Smooth muscle cell (in vitro differentiated cells): ENCODE results near the gene NUP62. TPM values are rescaled to one million over a fixed set of nuclear protein-coding genes. Genes with fewer than 3 reads are reported as not detected.

Experiments used
- DNase-seq: peaks from one replicate; lab custom pipeline; 2025; ENCODE audit not compliant: unreplicated experiment; lab: John Stamatoyannopoulos, UW
- H2AFZ ChIP-seq: fragments of 200-600 bp; sonication (generic); 2 replicates; pipeline ENCODE4 v1.6.0; 2016; ENCODE audit warnings: antibody characterized with exemption, low read depth, mild to moderate bottlenecking
- H3F3A ChIP-seq: fragments of 200-600 bp; sonication (generic); 2 replicates; pipeline ENCODE4 v1.6.0; 2017; ENCODE audit warnings: antibody characterized with exemption, low read depth
- H3K27ac ChIP-seq: fragments of 200-600 bp; sonication (generic); 2 replicates; pipeline ENCODE4 v1.5.1; 2016; ENCODE audit warnings: low read depth, mild to moderate bottlenecking
- H3K27me3 ChIP-seq: fragments of 200-600 bp; sonication (generic); 2 replicates; pipeline ENCODE4 v1.6.1; 2016; ENCODE audit warnings: low read depth, mild to moderate bottlenecking
- H3K36me3 ChIP-seq: fragments of 200-600 bp; sonication (generic); 2 replicates; pipeline ENCODE4 v1.5.1; 2016; ENCODE audit warnings: low read depth
- H3K4me1 ChIP-seq: fragments of 200-600 bp; sonication (generic); 2 replicates; pipeline ENCODE4 v1.5.1; 2016; ENCODE audit warnings: low read depth
- H3K4me2 ChIP-seq: fragments of 200-600 bp; sonication (generic); 2 replicates; pipeline ENCODE4 v1.6.0; 2016; ENCODE audit warnings: mild to moderate bottlenecking
- H3K4me3 ChIP-seq: fragments of 200-600 bp; sonication (generic); 2 replicates; pipeline ENCODE4 v1.5.1; 2016; ENCODE audit warnings: mild to moderate bottlenecking
- H3K79me2 ChIP-seq: fragments of 200-600 bp; sonication (generic); 2 replicates; pipeline ENCODE4 v1.6.0; 2016; ENCODE audit warnings: low read depth, mild to moderate bottlenecking
- H3K9ac ChIP-seq: fragments of 200-600 bp; sonication (generic); 2 replicates; pipeline ENCODE4 v1.6.0; 2016; ENCODE audit warnings: low read depth
- H3K9me3 ChIP-seq: fragments of 200-600 bp; sonication (generic); replicated peaks from 2 replicates; pipeline ENCODE4 v1.5.1; 2016; ENCODE audit warnings: low read depth
- H4K20me1 ChIP-seq: fragments of 200-600 bp; sonication (generic); 2 replicates; pipeline ENCODE4 v1.6.0; 2016; ENCODE audit warnings: low read depth
- WGBS: methylation state at CpG from one replicate; pipeline ENCODE4 v1.1.7; 2016; ENCODE audit warnings: low lambda C conversion rate; 5-methylcytosine and 5-hydroxymethylcytosine counted together
- polyA plus RNA-seq: library from polyadenylated mRNA; unstranded; fragments of >200 nt; fragmentation: Nextera tagmentation; extraction: Ambion mirVana; gene quantifications from 2 replicates; pipeline ENCODE4 v1.2.1, GENCODE V29; 2016
- total RNA-seq: library from RNA; depleted of rRNA; stranded (reverse); fragments of >200 nt; gene quantifications from 2 replicates; pipeline ENCODE4 v1.2.3, GENCODE V29; 2014
- TF ChIP-seq, protein P1 (sequence below): fragments of 200-600 bp; sonication (generic); IDR thresholded peaks from 2 replicates; pipeline ENCODE4 v1.5.1; 2017; ENCODE audit warnings: borderline replicate concordance, mild to moderate bottlenecking, antibody characterized with exemption; ENCODE audit not compliant: insufficient read depth, poor library complexity, severe bottlenecking

The NUP62 gene
- total and polyA plus RNA-seq, 2 experiments from 2014 or later, result 24.2 to 29.5 TPM

DNA sequence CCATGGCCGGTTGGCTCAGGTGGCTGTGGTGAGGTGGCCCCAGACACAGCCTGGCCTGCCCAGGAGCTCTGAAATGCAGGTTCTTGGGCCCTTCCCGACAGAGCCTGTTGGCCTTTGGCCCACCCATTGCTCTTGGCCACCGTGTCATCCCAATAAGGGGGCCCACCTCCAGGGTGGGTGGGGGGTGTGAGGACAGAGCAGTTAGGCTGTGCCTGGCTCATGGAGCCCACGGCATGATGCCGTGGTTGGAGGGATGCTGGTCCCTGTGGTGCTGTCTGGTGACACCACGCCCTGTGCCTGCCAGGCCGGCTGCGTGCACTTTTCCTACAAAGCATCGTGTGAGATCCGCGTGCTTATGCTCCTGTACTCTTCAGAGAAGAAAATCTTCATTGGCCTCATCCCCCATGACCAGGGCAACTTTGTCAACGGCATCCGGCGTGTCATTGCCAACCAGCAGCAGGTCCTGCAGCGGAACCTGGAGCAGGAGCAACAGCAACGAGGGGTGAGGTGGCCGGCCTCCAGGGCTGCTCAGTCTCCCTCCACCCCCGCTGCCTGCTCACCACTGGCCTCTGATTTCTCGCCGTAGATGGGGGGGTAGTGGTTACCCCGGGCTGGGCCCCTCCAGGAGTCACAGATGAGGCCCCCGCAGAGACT is 69.5 kb downstream of the NUP62 start:
- Histone ChIP-seq H3K4me2 (no peak overlapping the region), H3K9me3 (no peaks in the 10 kb centered on the region), H3K27ac (peak overlapping the region; percentile 78), H3K27me3 (no peaks in the 10 kb centered on the region), H3K36me3 (no peaks in the 10 kb centered on the region), H3K9ac (no peak overlapping the region), H2AFZ (no peak overlapping the region), H3K4me1 (no peaks in the 10 kb centered on the region), H3K79me2 (peaks cover 19% of the 10 kb centered on the region), H3F3A (peaks cover 33% of the 10 kb centered on the region), H4K20me1 (peaks cover 50% of the 10 kb centered on the region), H3K4me3 (no peak overlapping the region)
- DNase-seq, result no peak
- TF ChIP-seq, protein P1, sequence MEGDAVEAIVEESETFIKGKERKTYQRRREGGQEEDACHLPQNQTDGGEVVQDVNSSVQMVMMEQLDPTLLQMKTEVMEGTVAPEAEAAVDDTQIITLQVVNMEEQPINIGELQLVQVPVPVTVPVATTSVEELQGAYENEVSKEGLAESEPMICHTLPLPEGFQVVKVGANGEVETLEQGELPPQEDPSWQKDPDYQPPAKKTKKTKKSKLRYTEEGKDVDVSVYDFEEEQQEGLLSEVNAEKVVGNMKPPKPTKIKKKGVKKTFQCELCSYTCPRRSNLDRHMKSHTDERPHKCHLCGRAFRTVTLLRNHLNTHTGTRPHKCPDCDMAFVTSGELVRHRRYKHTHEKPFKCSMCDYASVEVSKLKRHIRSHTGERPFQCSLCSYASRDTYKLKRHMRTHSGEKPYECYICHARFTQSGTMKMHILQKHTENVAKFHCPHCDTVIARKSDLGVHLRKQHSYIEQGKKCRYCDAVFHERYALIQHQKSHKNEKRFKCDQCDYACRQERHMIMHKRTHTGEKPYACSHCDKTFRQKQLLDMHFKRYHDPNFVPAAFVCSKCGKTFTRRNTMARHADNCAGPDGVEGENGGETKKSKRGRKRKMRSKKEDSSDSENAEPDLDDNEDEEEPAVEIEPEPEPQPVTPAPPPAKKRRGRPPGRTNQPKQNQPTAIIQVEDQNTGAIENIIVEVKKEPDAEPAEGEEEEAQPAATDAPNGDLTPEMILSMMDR, result no peak
- 88% methylated on average over 22 of the region's 22 CpGs for WGBS

DNA sequence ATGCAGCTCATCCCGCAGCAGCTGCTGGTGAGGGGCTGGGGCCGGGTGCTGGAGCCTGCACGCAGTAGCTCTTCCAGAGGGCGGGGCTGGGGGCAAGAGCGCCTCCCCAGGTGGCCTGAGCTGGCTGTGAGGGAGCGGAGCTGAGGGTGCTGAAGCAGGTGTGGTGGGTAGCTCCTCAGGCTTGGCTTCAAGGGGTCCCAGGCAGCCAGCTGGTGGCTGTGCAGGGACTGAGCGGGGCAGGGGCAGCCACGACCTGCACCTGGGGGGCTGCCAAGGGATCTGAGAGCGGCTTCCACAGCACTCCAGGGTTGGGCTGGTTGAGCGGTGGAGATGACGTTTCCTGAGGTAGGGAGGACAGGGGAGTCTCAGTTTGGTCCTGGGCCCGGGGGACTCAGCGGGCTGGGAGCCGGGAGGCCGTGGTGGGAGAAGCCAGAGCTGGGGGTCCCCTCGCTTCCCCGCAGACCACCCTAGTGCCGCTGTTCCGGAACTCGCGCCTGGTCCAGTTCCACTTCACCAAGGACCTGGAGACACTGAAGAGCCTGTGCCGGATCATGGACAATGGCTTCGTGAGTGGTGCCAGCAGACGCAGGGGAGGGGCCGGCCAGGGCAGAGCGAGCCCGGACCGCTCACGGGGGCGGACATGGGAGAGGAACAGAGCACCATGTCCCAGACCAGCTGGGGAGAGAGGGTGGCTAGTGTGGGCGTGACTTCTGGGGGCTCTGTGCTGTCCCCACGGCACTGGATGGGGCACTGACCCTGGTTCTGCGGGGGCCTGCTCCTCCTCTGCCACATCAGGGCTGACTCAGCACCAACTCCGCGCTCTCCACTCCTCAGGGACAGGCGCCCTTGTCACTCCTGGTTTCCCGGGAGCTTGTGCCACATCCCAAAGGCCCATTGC is 71.0 kb downstream of the NUP62 start:
- Histone ChIP-seq H3F3A (peaks cover 33% of the 10 kb centered on the region), H3K9me3 (no peaks in the 10 kb centered on the region), H3K4me2 (no peak overlapping the region), H3K36me3 (no peaks in the 10 kb centered on the region), H3K4me3 (no peak overlapping the region), H4K20me1 (peaks cover 65% of the 10 kb centered on the region), H3K4me1 (no peaks in the 10 kb centered on the region), H3K9ac (no peak overlapping the region), H3K79me2 (peaks cover 23% of the 10 kb centered on the region), H2AFZ (no peak overlapping the region), H3K27me3 (no peaks in the 10 kb centered on the region), H3K27ac (peak overlapping the region; percentile 78)
- WGBS, result 91% methylated on average over 33 of the region's 37 CpGs
- TF ChIP-seq, protein P1, result no peak
- DNase-seq, result no peak

DNA sequence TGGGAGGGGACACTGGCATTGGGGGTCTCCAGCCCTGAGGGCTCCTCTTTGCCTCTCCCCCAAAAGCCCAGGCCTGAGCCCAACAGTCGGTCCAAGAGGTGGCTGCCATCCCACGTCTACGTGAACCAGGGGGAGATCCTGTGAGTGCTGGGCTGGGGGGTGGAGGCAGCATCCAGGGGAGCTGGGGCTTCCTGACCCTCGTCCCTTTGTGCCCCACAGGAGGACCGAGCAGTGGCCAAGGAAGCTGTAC is 71.5 kb downstream of the NUP62 start:
- no peak overlapping the region for H3K9ac ChIP-seq
- no peaks in the 10 kb centered on the region for H3K36me3 ChIP-seq
- H3K4me1 ChIP-seq, result peaks cover 5% of the 10 kb centered on the region
- no peaks in the 10 kb centered on the region for H3K27me3 ChIP-seq
- H3K27ac ChIP-seq, result peak overlapping the region; percentile 31
- TF ChIP-seq, protein P1, result no peak
- H3K4me2 ChIP-seq, result no peak overlapping the region
- H4K20me1 ChIP-seq, result peaks cover 70% of the 10 kb centered on the region
- no peak overlapping the region for H2AFZ ChIP-seq
- WGBS, result 90% methylated on average over 5 of the region's 5 CpGs
- DNase-seq, result no peak
- peaks cover 25% of the 10 kb centered on the region for H3K79me2 ChIP-seq
- H3F3A ChIP-seq, result peaks cover 33% of the 10 kb centered on the region
- no peaks in the 10 kb centered on the region for H3K9me3 ChIP-seq
- no peak overlapping the region for H3K4me3 ChIP-seq
